Cardiac muscle cell (in vitro differentiated cells and primary cell): ENCODE measurements around the gene SFXN5. TPM values are rescaled to one million over a fixed set of nuclear protein-coding genes. Genes with fewer than 3 reads are reported as not detected.

ENCODE experiments used
- DNase-seq, 2 donors: peaks; one replicate each; pipeline versions ENCODE4 v3.0.0 to v3.0.0-alpha.2; 2010 to 2017; ENCODE audit warnings: low read depth in 1 of 2, low spot score in 1 of 2
- H3K27ac ChIP-seq: fragments of 200-600 bp; sonication (generic); 2 replicates; pipeline ENCODE4 v1.5.1; 2016
- H3K27me3 ChIP-seq: fragments of 200-600 bp; sonication (generic); 2 replicates; pipeline ENCODE4 v1.6.0; 2016; ENCODE audit warnings: control low read depth
- H3K36me3 ChIP-seq: fragments of 200-600 bp; sonication (generic); 2 replicates; pipeline ENCODE4 v1.5.1; 2016; ENCODE audit warnings: control low read depth
- H3K4me1 ChIP-seq: fragments of 200-600 bp; sonication (generic); 2 replicates; pipeline ENCODE4 v1.8.1; 2017; ENCODE audit warnings: low read depth, mild to moderate bottlenecking, mixed run types
- H3K4me3 ChIP-seq: fragments of 200-600 bp; sonication (generic); 2 replicates; pipeline ENCODE4 v1.5.1; 2016; ENCODE audit warnings: mild to moderate bottlenecking
- H3K9me3 ChIP-seq: fragments of 200-600 bp; sonication (generic); 2 replicates; pipeline ENCODE4 v1.5.1; 2017; ENCODE audit warnings: low read depth, mild to moderate bottlenecking, control low read depth
- polyA plus RNA-seq: library from polyadenylated mRNA; unstranded; fragments of >200 nt; fragmentation: Nextera tagmentation; extraction: Ambion mirVana; gene quantifications from 2 replicates; pipeline ENCODE4 v1.2.1, GENCODE V29; 2016
- total RNA-seq: library from RNA; depleted of rRNA; stranded (reverse); fragments of >200 nt; gene quantifications from 2 replicates; pipeline ENCODE4 v1.2.3, GENCODE V29; 2016
- TF ChIP-seq, protein P1 (sequence below): IDR thresholded peaks from 2 replicates; pipeline ENCODE4 v1.5.1; 2012; ENCODE audit warnings: low read depth, mild to moderate bottlenecking, low read length

Gene SFXN5
- total and polyA plus RNA-seq, 2 experiments from 2014 or later: 11.4 to 13.5 TPM

DNA sequence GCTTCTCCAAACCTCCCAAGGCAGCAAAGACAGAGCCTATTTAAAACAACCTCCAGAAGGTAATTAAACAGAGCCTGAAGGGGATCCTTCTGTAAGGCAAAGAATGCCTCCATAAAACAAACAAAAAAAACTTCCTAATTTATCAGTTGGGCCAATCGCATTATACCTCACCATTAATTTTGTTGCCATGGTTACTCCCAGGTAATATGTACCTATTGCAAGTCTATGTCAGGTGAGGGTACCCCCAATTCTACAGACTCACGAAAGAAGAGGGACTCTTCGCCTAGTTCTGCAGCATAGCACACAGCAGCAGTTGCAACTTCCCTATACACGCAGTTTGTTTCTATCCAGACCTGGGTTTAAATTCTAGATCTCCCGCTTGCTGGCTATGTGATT, 38.8 kb downstream of the SFXN5 start:
- no peaks in the 10 kb centered on the region for H3K9me3 ChIP-seq
- TF ChIP-seq, protein P1, sequence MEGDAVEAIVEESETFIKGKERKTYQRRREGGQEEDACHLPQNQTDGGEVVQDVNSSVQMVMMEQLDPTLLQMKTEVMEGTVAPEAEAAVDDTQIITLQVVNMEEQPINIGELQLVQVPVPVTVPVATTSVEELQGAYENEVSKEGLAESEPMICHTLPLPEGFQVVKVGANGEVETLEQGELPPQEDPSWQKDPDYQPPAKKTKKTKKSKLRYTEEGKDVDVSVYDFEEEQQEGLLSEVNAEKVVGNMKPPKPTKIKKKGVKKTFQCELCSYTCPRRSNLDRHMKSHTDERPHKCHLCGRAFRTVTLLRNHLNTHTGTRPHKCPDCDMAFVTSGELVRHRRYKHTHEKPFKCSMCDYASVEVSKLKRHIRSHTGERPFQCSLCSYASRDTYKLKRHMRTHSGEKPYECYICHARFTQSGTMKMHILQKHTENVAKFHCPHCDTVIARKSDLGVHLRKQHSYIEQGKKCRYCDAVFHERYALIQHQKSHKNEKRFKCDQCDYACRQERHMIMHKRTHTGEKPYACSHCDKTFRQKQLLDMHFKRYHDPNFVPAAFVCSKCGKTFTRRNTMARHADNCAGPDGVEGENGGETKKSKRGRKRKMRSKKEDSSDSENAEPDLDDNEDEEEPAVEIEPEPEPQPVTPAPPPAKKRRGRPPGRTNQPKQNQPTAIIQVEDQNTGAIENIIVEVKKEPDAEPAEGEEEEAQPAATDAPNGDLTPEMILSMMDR: no peak

DNA sequence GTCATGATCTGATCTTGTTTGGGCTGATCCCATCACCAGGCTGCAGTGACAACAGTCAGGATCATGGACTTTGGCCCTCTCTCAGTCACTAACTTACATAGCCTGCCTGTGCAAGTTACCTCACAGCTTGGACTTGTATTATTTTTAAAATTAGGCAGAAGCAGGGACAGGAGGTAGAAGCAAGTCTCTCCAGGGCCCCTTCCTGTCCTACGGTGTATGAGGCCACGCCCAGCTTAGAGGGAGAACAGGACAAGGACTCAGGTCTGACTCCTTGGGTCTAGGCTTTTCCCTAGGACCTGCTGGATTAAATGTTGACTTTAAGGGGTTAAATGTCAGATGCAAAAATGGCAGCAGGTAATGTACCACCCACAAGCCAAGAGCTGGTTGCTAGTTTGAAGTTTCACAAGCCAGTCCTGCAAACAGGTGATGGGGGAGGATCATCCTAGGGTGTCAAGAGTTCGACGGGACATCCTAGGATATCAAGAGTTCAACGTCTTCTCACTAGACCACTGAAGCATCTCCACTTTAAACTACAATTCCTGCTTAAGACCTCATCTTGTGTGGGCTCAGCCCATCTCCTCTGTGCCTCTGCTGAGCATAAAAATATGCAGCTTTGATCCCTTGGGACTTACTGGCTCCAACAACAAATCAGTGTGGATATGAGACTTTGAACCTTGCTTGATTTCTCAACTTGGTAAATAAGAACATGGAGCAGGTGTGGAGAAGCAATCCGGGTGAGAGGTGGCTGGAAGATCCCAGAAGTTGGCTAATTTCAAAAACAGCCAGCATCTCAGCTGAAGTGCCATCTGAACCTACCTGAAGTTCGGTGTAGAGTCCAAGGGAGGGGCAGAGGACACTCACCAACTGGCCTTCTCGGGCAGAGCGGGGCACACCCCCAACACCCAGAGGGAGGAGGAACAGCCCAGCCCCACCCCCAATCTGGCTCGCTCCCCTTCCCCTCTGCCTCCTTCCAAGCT, 39.5 kb downstream of the SFXN5 start:
- Histone ChIP-seq H3K36me3 (no peaks in the 10 kb centered on the region), H3K4me1 (no peaks in the 10 kb centered on the region), H3K9me3 (no peaks in the 10 kb centered on the region), H3K27me3 (no peaks in the 10 kb centered on the region), H3K27ac (no peak overlapping the region), H3K4me3 (no peak overlapping the region)
- DNase-seq: no peak
- TF ChIP-seq, protein P1: no peak

More for the DNA sequence above, 38.8 kb downstream of the SFXN5 start:
- Histone ChIP-seq H3K27ac (no peak overlapping the region), H3K4me1 (no peaks in the 10 kb centered on the region), H3K36me3 (no peaks in the 10 kb centered on the region), H3K27me3 (no peaks in the 10 kb centered on the region), H3K4me3 (no peak overlapping the region)
- DNase-seq: no peak

DNA sequence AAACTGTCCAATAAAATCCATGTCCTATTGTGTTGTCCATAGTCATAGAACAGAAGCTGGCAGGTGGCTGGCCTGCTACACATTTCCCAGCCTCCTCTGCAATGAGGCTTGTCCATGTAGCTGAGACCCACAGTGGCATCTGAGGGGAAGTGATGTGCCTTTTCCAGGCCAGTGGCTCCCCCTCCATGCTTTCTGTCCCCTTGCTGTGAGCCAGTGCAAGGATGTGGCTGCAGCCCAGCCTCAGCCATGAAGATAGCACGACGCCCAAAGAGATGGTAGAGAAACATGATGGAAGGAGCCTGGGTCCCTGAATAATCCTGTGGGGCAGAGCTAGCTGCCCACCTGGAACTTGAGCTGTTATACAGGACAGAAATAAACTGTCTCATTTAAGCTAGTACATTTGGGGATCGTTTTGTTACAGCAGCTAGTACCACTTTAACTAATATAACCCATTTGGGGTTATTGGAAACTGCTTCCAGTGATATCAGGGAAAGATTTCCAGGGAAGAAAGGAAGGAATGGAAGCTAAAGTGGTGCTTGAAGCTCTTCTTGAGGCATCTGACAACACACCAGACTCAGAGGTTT, 40.3 kb downstream of the SFXN5 start:
- no peaks in the 10 kb centered on the region for H3K4me1 ChIP-seq

DNA sequence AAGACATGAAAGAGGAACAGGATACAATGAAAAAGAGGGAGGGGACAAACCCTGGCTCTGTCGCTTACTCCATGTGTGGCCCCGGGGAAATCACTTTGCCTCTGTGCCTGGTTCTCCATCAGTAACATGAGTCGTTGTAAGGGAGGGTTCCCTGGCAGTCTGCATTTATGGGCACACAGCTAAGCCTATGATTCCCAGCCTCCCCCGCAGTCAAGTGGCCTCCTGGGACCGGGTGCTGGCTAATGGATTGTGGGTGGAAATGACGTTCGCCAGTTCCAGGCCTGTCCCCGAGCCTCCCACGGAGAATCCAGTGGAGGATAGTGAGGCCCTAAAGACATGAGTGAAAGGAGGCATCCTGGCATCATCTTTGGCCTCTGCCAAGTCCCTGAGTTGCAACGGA, 42.7 kb downstream of the SFXN5 start:
- Histone ChIP-seq H3K27me3 (no peaks in the 10 kb centered on the region), H3K4me1 (no peaks in the 10 kb centered on the region), H3K9me3 (no peaks in the 10 kb centered on the region), H3K4me3 (no peak overlapping the region), H3K36me3 (no peaks in the 10 kb centered on the region), H3K27ac (no peak overlapping the region)
- TF ChIP-seq, protein P1: no peak
- DNase-seq: peak in 1 of 2 donors; percentile 19

More for the DNA sequence above, 40.3 kb downstream of the SFXN5 start:
- H3K4me3 ChIP-seq: no peak overlapping the region
- no peaks in the 10 kb centered on the region for H3K27me3 ChIP-seq
- no peak overlapping the region for H3K27ac ChIP-seq
- TF ChIP-seq, protein P1: no peak
- H3K36me3 ChIP-seq: no peaks in the 10 kb centered on the region
- H3K9me3 ChIP-seq: no peaks in the 10 kb centered on the region
- no peak for DNase-seq

DNA sequence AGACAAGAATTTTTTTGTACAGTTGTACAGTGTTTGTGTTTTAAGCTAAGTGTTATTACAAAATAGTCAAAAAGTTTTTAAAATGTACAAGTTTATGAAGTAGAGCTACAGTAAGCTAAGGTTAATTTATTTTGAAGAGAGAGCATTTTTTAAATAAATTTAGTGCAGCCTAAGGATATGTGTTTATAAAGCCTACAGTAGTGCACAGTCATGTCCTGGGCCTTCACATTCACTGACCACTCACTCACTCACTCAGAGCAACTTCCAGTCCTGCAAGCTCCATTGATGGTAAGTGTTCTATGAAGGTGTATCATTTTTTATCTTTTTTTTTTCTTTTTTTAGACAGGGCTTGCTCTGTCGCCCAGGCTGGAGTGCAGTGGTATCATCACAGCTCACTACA, 44.2 kb downstream of the SFXN5 start:
- DNase-seq: no peak
- TF ChIP-seq, protein P1: no peak
- no peaks in the 10 kb centered on the region for H3K36me3 ChIP-seq
- no peaks in the 10 kb centered on the region for H3K9me3 ChIP-seq
- H3K27me3 ChIP-seq: no peaks in the 10 kb centered on the region
- H3K4me3 ChIP-seq: no peak overlapping the region
- H3K4me1 ChIP-seq: no peaks in the 10 kb centered on the region
- H3K27ac ChIP-seq: no peak overlapping the region
